Measurements from ENCODE around the gene BARX2. TPM values are rescaled to one million over a fixed set of nuclear protein-coding genes. Genes with fewer than 3 reads are reported as not detected.
"Not testable (repeated sequence)": the region's sequence is repeated elsewhere in the genome, so short reads cannot be mapped to it uniquely, and the experiment has no call there.

BARX2 gene
- not detected in 2 replicates for total RNA-seq (2014; rRNA removed; shearing (Covaris generic))

GRCh38 chr11:129375751-129376657, at the start of gene BARX2:
TSS of gene BARX2 (plus strand) at chr11:129375848. CDS start at chr11:129376036, 188 bp downstream.
- no peak for DNase-seq (ENCODE audit: low read depth)

- DNase-seq (ENCODE audit: low read depth), result no peak
These were observed 48.7 kb upstream of the BARX2 start for GRCh38 chr11:129326921-129327320.

- DNase-seq (ENCODE audit: low read depth), result not testable (repeated sequence)
These were observed 47.9 kb upstream of the BARX2 start for GRCh38 chr11:129327708-129328107.

- no peak for DNase-seq (ENCODE audit: low read depth)
These were observed 46.9 kb upstream of the BARX2 start for GRCh38 chr11:129328756-129329155.

- peak; percentile 23 for DNase-seq (ENCODE audit: low read depth)
These were observed 44.4 kb upstream of the BARX2 start for GRCh38 chr11:129331217-129331616.

GRCh38 chr11:129331871-129332274, 43.8 kb upstream of the BARX2 start:
- DNase-seq (ENCODE audit: low read depth), result peak; percentile 77

- peak; percentile 24 for DNase-seq (ENCODE audit: low read depth)
These were observed 41.8 kb upstream of the BARX2 start for GRCh38 chr11:129333873-129334272.

- DNase-seq (ENCODE audit: low read depth), result not testable (repeated sequence)
These were observed 31.2 kb upstream of the BARX2 start for GRCh38 chr11:129344301-129344940.

- DNase-seq (ENCODE audit: low read depth), result peak; percentile 53
These were observed 28.7 kb upstream of the BARX2 start for GRCh38 chr11:129346916-129347315.

GRCh38 chr11:129348813-129349212, 26.8 kb upstream of the BARX2 start:
- DNase-seq (ENCODE audit: low read depth), result no peak

- DNase-seq (ENCODE audit: low read depth), result no peak
These were observed 23.0 kb upstream of the BARX2 start for GRCh38 chr11:129352676-129353075.

- DNase-seq (ENCODE audit: low read depth), result no peak
These were observed 21.0 kb upstream of the BARX2 start for GRCh38 chr11:129354691-129355090.

GRCh38 chr11:129359748-129360147, 15.9 kb upstream of the BARX2 start:
- no peak for DNase-seq (ENCODE audit: low read depth)

GRCh38 chr11:129364143-129364654, 11.4 kb upstream of the BARX2 start:
- DNase-seq (ENCODE audit: low read depth), result peak; percentile 84

GRCh38 chr11:129365816-129366215, 9.8 kb upstream of the BARX2 start:
- DNase-seq (ENCODE audit: low read depth), result peak; percentile 63

GRCh38 chr11:129366737-129367597, 8.7 kb upstream of the BARX2 start:
- no peak for DNase-seq (ENCODE audit: low read depth)

GRCh38 chr11:129368889-129369672, 6.6 kb upstream of the BARX2 start:
- DNase-seq (ENCODE audit: low read depth), result no peak

- no peak for DNase-seq (ENCODE audit: low read depth)
These were observed 4.9 kb upstream of the BARX2 start for GRCh38 chr11:129370715-129371114.

GRCh38 chr11:129372609-129373488, 2.8 kb upstream of the BARX2 start:
- DNase-seq (ENCODE audit: low read depth), result no peak

- DNase-seq (ENCODE audit: low read depth), result peak; percentile 25
These were observed 2.1 kb upstream of the BARX2 start for GRCh38 chr11:129373489-129373953.
